ENCODE measurements around the gene STRC. TPM values are rescaled to one million over a fixed set of nuclear protein-coding genes. Genes with fewer than 3 reads are reported as not detected.
"Not testable (repeated sequence)": the region's sequence is repeated elsewhere in the genome, so short reads cannot be mapped to it uniquely, and the experiment has no call there.

STRC gene
- polyA plus RNA-seq, 1 donor = 10.9 TPM

DNA sequence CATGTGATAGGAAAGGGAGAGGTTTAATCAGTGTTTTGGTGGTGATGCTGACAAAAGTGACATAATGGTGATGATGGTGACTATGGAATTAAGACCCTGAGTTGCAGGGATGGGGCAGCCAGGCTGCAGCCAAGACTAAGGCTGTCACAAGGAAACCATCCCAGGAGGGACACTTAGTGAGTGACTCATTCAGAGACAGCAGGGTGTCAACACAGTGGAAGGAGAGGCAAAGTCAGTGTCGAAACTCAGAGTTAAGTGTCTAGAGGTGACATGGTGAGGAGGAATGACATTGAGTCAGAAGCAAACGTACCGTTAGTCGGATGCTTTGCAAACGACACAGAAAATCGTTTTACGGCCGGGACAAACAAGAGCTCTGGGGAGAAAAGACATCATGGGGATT is 54.8 kb downstream of the STRC start:
- H3K36me3 ChIP-seq (ENCODE audit: control insufficient read depth, insufficient read depth, low read length); H3K4me1 ChIP-seq (ENCODE audit: control insufficient read depth, insufficient read depth, low read length); H3K9me3 ChIP-seq (ENCODE audit: control insufficient read depth, low read depth, low read length); H3K27ac ChIP-seq (ENCODE audit: low read length); H3K4me3 ChIP-seq (ENCODE audit: low read length); DNase-seq; H3K27me3 ChIP-seq (ENCODE audit: control insufficient read depth, insufficient read depth, low read length): not testable (repeated sequence)
- no CpG with 5 or more reads among the region's 8 CpGs for WGBS (ENCODE audit: insufficient coverage, low lambda C conversion rate)

DNA sequence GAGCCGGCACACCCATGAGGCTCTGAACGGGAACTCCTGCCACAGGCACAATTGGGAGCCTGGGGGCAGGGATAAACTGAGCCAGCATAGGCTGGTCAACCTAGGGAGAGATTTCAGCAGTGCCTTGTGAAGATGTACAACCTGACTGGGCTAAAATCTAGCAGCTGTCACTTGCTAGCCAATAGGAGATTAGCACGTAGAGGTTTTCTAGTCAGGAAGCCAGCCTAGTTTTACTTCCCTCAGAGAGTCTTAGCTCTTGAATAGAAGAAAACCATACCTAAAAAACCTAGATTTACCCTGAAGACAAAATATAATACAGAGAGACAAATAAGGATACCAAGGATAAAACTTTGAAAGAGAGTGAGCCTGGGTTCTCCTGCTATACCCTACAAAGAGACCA is 55.8 kb downstream of the STRC start:
- H3K27ac ChIP-seq (ENCODE audit: low read length); DNase-seq; H3K4me1 ChIP-seq (ENCODE audit: control insufficient read depth, insufficient read depth, low read length); H3K36me3 ChIP-seq (ENCODE audit: control insufficient read depth, insufficient read depth, low read length); H3K27me3 ChIP-seq (ENCODE audit: control insufficient read depth, insufficient read depth, low read length); H3K4me3 ChIP-seq (ENCODE audit: low read length); H3K9me3 ChIP-seq (ENCODE audit: control insufficient read depth, low read depth, low read length): not testable (repeated sequence)
- no CpG with 5 or more reads among the region's 3 CpGs for WGBS (ENCODE audit: insufficient coverage, low lambda C conversion rate)

DNA sequence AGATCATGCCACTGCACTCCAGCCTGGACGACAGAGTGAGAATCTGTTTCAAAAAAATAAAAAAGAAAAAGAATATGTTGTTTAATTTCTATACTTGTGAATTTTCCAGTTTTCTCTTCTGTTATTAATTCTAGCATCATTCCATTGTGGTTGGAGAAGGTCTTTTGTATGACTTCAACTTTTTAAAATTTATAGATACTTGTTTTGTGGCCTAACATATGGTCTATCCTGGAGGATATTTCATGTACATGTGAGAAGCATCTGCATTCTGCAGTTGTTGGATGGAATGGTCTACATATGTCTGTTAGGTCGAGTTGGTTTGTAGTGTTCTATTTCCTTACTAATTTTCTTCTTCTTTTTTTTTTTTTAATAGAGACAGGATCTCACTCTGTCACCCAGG is 65.6 kb downstream of the STRC start:
- Histone ChIP-seq H3K27ac (ENCODE audit: low read length) (no peak overlapping the region), H3K9me3 (ENCODE audit: control insufficient read depth, low read depth, low read length) (no peaks in the 10 kb centered on the region), H3K4me1 (ENCODE audit: control insufficient read depth, insufficient read depth, low read length) (no peaks in the 10 kb centered on the region), H3K36me3 (ENCODE audit: control insufficient read depth, insufficient read depth, low read length) (peaks cover 12% of the 10 kb centered on the region), H3K4me3 (ENCODE audit: low read length) (no peak overlapping the region), H3K27me3 (ENCODE audit: control insufficient read depth, insufficient read depth, low read length) (no peaks in the 10 kb centered on the region)
- DNase-seq = no peak
- WGBS (ENCODE audit: insufficient coverage, low lambda C conversion rate) = 100% methylated on average over 1 of the region's 2 CpGs

DNA sequence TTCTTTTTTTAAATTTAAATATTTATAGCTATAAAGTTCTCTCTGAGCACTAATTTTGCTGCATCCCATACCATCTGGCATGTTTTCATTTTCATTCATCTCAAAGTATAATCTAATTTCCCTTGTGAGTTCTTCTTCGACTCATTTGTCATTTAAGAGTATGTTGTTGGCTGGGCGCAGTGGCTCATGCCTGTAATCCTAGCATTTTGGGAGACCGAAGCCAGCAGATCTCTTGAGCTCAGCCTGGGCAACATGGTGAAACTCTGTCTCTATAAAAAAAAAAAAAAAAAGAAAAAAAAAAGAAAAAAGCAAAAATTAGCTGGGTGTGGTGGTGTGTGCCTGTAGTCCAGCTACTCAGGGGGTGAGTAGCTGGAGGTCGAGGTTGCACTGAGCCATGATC is 66.3 kb downstream of the STRC start:
- no peak overlapping the region for H3K4me3 ChIP-seq (ENCODE audit: low read length)
- WGBS (ENCODE audit: insufficient coverage, low lambda C conversion rate) = 89% methylated on average over 3 of the region's 4 CpGs
- no peak overlapping the region for H3K27ac ChIP-seq (ENCODE audit: low read length)
- no peaks in the 10 kb centered on the region for H3K4me1 ChIP-seq (ENCODE audit: control insufficient read depth, insufficient read depth, low read length)
- no peak for DNase-seq
- H3K9me3 ChIP-seq (ENCODE audit: control insufficient read depth, low read depth, low read length) = no peaks in the 10 kb centered on the region
- no peaks in the 10 kb centered on the region for H3K27me3 ChIP-seq (ENCODE audit: control insufficient read depth, insufficient read depth, low read length)
- H3K36me3 ChIP-seq (ENCODE audit: control insufficient read depth, insufficient read depth, low read length) = peaks cover 14% of the 10 kb centered on the region

DNA sequence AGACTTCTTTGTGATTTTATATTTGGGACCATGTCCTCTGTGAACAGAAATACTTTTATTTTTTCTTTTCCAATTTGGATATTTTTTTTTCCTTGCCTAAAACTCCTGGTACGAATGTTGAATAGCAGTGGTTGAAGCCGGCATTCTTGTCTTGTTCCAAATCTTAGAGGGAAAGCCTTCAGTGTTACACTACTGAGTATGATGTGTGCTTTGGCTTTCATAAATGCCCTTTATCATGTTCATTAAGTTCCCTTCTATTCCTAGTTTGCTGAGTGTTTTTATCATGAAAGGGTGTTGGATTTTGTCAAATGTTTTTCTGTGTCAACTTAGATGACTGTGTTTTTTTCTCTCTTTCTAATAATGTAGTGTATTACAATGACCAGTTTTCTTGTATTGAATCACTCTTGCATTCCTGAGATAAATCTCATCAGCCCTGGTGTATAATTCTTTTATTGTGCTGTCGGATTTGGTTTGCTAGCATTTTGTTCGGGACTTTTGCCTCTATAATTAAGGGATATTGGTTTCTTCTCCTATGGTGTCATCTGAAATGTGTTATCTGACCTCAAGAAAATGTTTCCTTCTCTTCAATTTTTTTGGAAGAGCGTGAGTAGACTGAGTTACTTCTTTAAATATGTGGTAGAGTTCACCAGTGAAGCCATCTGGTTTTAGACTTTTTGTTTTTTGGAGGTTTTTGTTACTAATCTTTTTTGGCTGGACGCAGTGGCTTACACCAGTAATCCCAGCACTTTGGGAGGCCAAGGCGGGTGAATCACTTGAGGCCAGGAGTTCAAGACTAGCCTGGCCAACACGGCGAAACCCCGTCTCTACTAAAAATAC is 67.9 kb downstream of the STRC start:
- 100% methylated on average over 3 of the region's 10 CpGs for WGBS (ENCODE audit: insufficient coverage, low lambda C conversion rate)
- Histone ChIP-seq H3K36me3 (ENCODE audit: control insufficient read depth, insufficient read depth, low read length) (peaks cover 13% of the 10 kb centered on the region), H3K4me3 (ENCODE audit: low read length) (no peak overlapping the region), H3K9me3 (ENCODE audit: control insufficient read depth, low read depth, low read length) (no peaks in the 10 kb centered on the region), H3K27me3 (ENCODE audit: control insufficient read depth, insufficient read depth, low read length) (no peaks in the 10 kb centered on the region), H3K27ac (ENCODE audit: low read length) (no peak overlapping the region), H3K4me1 (ENCODE audit: control insufficient read depth, insufficient read depth, low read length) (no peaks in the 10 kb centered on the region)
- DNase-seq = no peak

Other genes with a start within 250 kb of the STRC start
- gene ZSCAN29, start 247.8 kb downstream of the STRC start, polyA plus RNA-seq = 25.3 TPM
- 16.4 TPM for gene TUBGCP4, start 247.7 kb downstream of the STRC start, polyA plus RNA-seq
- 35.6 TPM for gene TP53BP1, start 125.6 kb downstream of the STRC start, polyA plus RNA-seq
- 5.4 TPM for gene MAP1A, start 101.2 kb downstream of the STRC start, polyA plus RNA-seq
- gene PPIP5K1, start 28.6 kb downstream of the STRC start, polyA plus RNA-seq = 159 TPM
- 15.3 TPM for gene CKMT1B, start 24.8 kb downstream of the STRC start, polyA plus RNA-seq
- 55.3 TPM for gene CATSPER2, start 30.0 kb upstream of the STRC start, polyA plus RNA-seq
- gene CKMT1A, start 75.1 kb upstream of the STRC start, polyA plus RNA-seq = 13.0 TPM
- gene PDIA3, start 127.6 kb upstream of the STRC start, polyA plus RNA-seq = 546 TPM
- gene ELL3, start 158.2 kb upstream of the STRC start, polyA plus RNA-seq = 38.9 TPM
- gene SERF2, start 173.5 kb upstream of the STRC start, polyA plus RNA-seq = 720 TPM
- gene SERINC4, start 181.4 kb upstream of the STRC start, polyA plus RNA-seq = 0.42 TPM
- 6.0 TPM for gene HYPK, start 181.8 kb upstream of the STRC start, polyA plus RNA-seq
- gene MFAP1, start 205.9 kb upstream of the STRC start, polyA plus RNA-seq = 37.1 TPM
- 4.9 TPM for gene WDR76, start 208.2 kb upstream of the STRC start, polyA plus RNA-seq